Trophoblast cell (in vitro differentiated cells and primary cell): ENCODE data around the gene CETP.
"Not testable (repeated sequence)": the region's sequence is repeated elsewhere in the genome, so short reads cannot be mapped to it uniquely, and the experiment has no call there.

Experiments used
- DNase-seq, 2 donors: peaks; one replicate each; pipeline ENCODE4 v3.0.0-alpha.2; 2016
- H2AFZ ChIP-seq: 2 replicates; pipeline ENCODE4 v1.6.1; 2013; ENCODE audit warnings: low read length, moderate library complexity, mild to moderate bottlenecking; ENCODE audit not compliant: insufficient read depth, poor library complexity
- H2AK5ac ChIP-seq: 2 replicates; pipeline ENCODE4 v1.6.1; 2013; ENCODE audit warnings: mild to moderate bottlenecking, low read length
- H2BK120ac ChIP-seq: 2 replicates; pipeline ENCODE4 v1.6.1; 2013; ENCODE audit warnings: low read length, mild to moderate bottlenecking, moderate library complexity; ENCODE audit not compliant: insufficient read depth, poor library complexity
- H2BK12ac ChIP-seq: 2 replicates; pipeline ENCODE4 v1.6.1; 2013; ENCODE audit warnings: mild to moderate bottlenecking, low read length, moderate library complexity
- H2BK5ac ChIP-seq: 2 replicates; pipeline ENCODE4 v1.6.1; 2013; ENCODE audit warnings: low read length, low read depth, moderate library complexity, mild to moderate bottlenecking; ENCODE audit not compliant: poor library complexity
- H3K14ac ChIP-seq: 2 replicates; pipeline ENCODE4 v1.6.1; 2013; ENCODE audit warnings: mild to moderate bottlenecking, low read length
- H3K18ac ChIP-seq: 2 replicates; pipeline ENCODE4 v1.6.1; 2013; ENCODE audit warnings: mild to moderate bottlenecking, low read length
- H3K23ac ChIP-seq: 2 replicates; pipeline ENCODE4 v1.6.1; 2013; ENCODE audit warnings: low read length
- H3K27ac ChIP-seq: 2 replicates; pipeline ENCODE4 v1.5.1; 2013; ENCODE audit warnings: low read depth, mild to moderate bottlenecking, inconsistent platforms, low read length, moderate library complexity
- H3K27me3 ChIP-seq: 2 replicates; pipeline ENCODE4 v1.6.1; 2013; ENCODE audit warnings: inconsistent platforms, mild to moderate bottlenecking, low read length, moderate library complexity; ENCODE audit not compliant: insufficient read depth
- H3K36me3 ChIP-seq, 2 experiments: 1 replicate in 1 of 2; 2 replicates in 1 of 2; pipeline ENCODE4 v1.6.1; 2013; ENCODE audit warnings: low read length in 2 of 2, mild to moderate bottlenecking in 2 of 2, moderate library complexity in 1 of 2; ENCODE audit not compliant: insufficient read depth in 2 of 2, control insufficient read depth in 1 of 2
- H3K4ac ChIP-seq: 2 replicates; pipeline ENCODE4 v1.6.1; 2013; ENCODE audit warnings: low read depth, mild to moderate bottlenecking, low read length, moderate library complexity
- H3K4me1 ChIP-seq, 2 experiments: 1 replicate in 1 of 2; 2 replicates in 1 of 2; pipeline ENCODE4 v1.6.1; 2013; ENCODE audit warnings: low read length in 2 of 2, mild to moderate bottlenecking in 2 of 2, moderate library complexity in 1 of 2; ENCODE audit not compliant: insufficient read depth in 2 of 2, control insufficient read depth in 1 of 2
- H3K4me2 ChIP-seq: 2 replicates; pipeline ENCODE4 v1.6.1; 2013; ENCODE audit warnings: inconsistent platforms, mild to moderate bottlenecking, low read length, moderate library complexity
- H3K4me3 ChIP-seq: 2 replicates; pipeline ENCODE4 v1.5.1; 2013; ENCODE audit warnings: mild to moderate bottlenecking, low read depth, low read length, inconsistent platforms
- H3K79me1 ChIP-seq: one replicate; pipeline ENCODE4 v1.6.1; 2013; ENCODE audit warnings: low read length
- H3K79me2 ChIP-seq: 2 replicates; pipeline ENCODE4 v1.6.1; 2013; ENCODE audit warnings: low read length, mild to moderate bottlenecking; ENCODE audit not compliant: control insufficient read depth, insufficient read depth, poor library complexity
- H3K9ac ChIP-seq: 2 replicates; pipeline ENCODE4 v1.6.1; 2013; ENCODE audit warnings: mild to moderate bottlenecking, low read length
- H3K9me3 ChIP-seq: 2 replicates; pipeline ENCODE4 v1.6.1; 2013; ENCODE audit warnings: low read depth, mild to moderate bottlenecking, control low read depth, inconsistent platforms, low read length; ENCODE audit not compliant: insufficient read depth
- H4K12ac ChIP-seq: 2 replicates; pipeline ENCODE4 v1.6.1; 2013; ENCODE audit warnings: low read depth, mild to moderate bottlenecking, low read length, moderate library complexity
- H4K8ac ChIP-seq: 2 replicates; pipeline ENCODE4 v1.6.1; 2013; ENCODE audit warnings: low read depth, mild to moderate bottlenecking, low read length, moderate library complexity
- H4K91ac ChIP-seq: one replicate; pipeline ENCODE4 v1.6.1; 2013; ENCODE audit warnings: low read depth, mild to moderate bottlenecking, low read length, moderate library complexity
- WGBS: extraction: QIAGEN DNeasy Blood & Tissue Kit; methylation state at CpG from one replicate; pipeline ENCODE4 v1.1.7; 2013; ENCODE audit warnings: missing lambda C conversion rate; ENCODE audit not compliant: insufficient read length, insufficient coverage; ENCODE audit errors: extremely low coverage; 5-methylcytosine and 5-hydroxymethylcytosine counted together

Gene CETP

GRCh38 chr16:56973294-56973689 lies 11.5 kb downstream of the CETP start:
- Histone ChIP-seq H3K79me2 (no peaks in the 10 kb centered on the region), H3K27ac (no peak overlapping the region), H3K36me3 (no peaks in the 10 kb centered on the region), H2AK5ac (no peak overlapping the region), H3K14ac (no peak overlapping the region), H3K9ac (no peak overlapping the region), H3K23ac (no peak overlapping the region), H3K9me3 (peaks cover 8% of the 10 kb centered on the region), H4K12ac (no peak overlapping the region), H2BK120ac (no peak overlapping the region), H3K4ac (no peak overlapping the region), H3K27me3 (no peaks in the 10 kb centered on the region), H2BK5ac (no peak overlapping the region), H3K4me2 (no peak overlapping the region), H3K79me1 (no peaks in the 10 kb centered on the region), H4K91ac (no peak overlapping the region), H4K8ac (no peak overlapping the region), H2BK12ac (no peak overlapping the region), H3K4me1 (no peaks in the 10 kb centered on the region), H2AFZ (no peak overlapping the region), H3K18ac (no peak overlapping the region), H3K4me3 (no peak overlapping the region)
- no peak for DNase-seq
- whole genome bisulfite sequencing = no CpG with 5 or more reads among the region's 9 CpGs

DNA sequence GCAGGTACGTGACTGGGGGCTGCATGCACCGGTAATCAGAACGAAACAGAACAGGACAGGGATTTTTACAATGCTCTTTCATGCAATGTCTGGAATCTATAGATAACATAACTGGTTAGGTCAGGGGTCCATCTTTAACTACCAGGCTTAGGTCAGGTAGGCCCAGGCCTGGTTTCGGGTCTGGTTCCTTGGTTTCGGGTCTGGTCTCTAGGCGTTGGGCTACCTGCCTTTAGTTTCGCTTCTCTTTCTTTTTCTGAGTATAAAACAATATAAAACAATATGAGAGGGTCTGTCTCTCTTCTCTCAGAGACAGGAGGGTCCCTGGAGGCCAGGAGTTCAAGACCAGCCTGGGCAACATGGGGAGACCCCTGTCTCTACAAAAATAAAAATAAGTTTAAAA lies 12.1 kb downstream of the CETP start:
- not testable (repeated sequence) for H4K91ac ChIP-seq, H2BK5ac ChIP-seq, H2AFZ ChIP-seq, H3K36me3 ChIP-seq, H3K18ac ChIP-seq, H3K9me3 ChIP-seq, H3K79me1 ChIP-seq, H2BK120ac ChIP-seq, H4K8ac ChIP-seq, H2BK12ac ChIP-seq, H3K4ac ChIP-seq, H3K27me3 ChIP-seq, DNase-seq, H3K4me2 ChIP-seq, H3K4me1 ChIP-seq, H4K12ac ChIP-seq, H3K4me3 ChIP-seq, H2AK5ac ChIP-seq, H3K9ac ChIP-seq, H3K27ac ChIP-seq, H3K14ac ChIP-seq, H3K79me2 ChIP-seq, H3K23ac ChIP-seq
- WGBS = no CpG with 5 or more reads among the region's 7 CpGs

GRCh38 chr16:56974549-56975300 lies 13.0 kb downstream of the CETP start:
- H4K12ac ChIP-seq = no peak overlapping the region
- no peak overlapping the region for H3K14ac ChIP-seq
- no peak overlapping the region for H3K23ac ChIP-seq
- H3K4me1 ChIP-seq = no peaks in the 10 kb centered on the region
- no peaks in the 10 kb centered on the region for H3K79me2 ChIP-seq
- no CpG with 5 or more reads among the region's 9 CpGs for WGBS
- H3K27ac ChIP-seq = no peak overlapping the region
- no peak overlapping the region for H4K91ac ChIP-seq
- DNase-seq = no peak
- no peaks in the 10 kb centered on the region for H3K79me1 ChIP-seq
- H2BK5ac ChIP-seq = no peak overlapping the region
- no peak overlapping the region for H2BK12ac ChIP-seq
- no peak overlapping the region for H2BK120ac ChIP-seq
- no peak overlapping the region for H3K9ac ChIP-seq
- no peak overlapping the region for H3K4ac ChIP-seq
- no peaks in the 10 kb centered on the region for H3K27me3 ChIP-seq
- H2AK5ac ChIP-seq = no peak overlapping the region
- no peak overlapping the region for H3K4me3 ChIP-seq
- peaks cover 8% of the 10 kb centered on the region for H3K9me3 ChIP-seq
- H3K4me2 ChIP-seq = no peak overlapping the region
- H2AFZ ChIP-seq = no peak overlapping the region
- H4K8ac ChIP-seq = no peak overlapping the region
- H3K36me3 ChIP-seq = no peaks in the 10 kb centered on the region
- no peak overlapping the region for H3K18ac ChIP-seq

DNA sequence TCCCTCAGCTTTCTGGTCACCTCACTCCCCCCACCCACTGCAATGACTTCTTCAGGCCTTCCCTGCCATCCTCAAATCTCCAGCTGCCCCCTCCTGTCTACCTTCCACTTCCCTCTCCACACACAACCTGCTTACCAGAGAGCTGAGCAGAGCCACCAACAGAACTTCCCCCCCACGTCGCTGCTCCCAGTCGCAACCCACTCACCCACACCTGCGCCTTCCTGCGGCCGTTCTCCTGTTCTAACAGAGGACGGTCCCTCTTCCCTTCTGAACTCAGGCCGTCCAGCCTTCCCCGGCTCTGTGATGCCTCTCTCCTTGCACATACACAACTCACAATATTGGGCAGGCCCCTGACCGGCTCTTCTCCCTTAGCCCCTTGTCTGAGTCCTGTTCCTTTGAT lies 14.0 kb downstream of the CETP start:
- Histone ChIP-seq H2AK5ac (no peak overlapping the region), H4K12ac (no peak overlapping the region), H3K4me3 (no peak overlapping the region), H3K79me1 (no peaks in the 10 kb centered on the region), H4K91ac (no peak overlapping the region), H2AFZ (no peak overlapping the region), H3K79me2 (no peaks in the 10 kb centered on the region), H2BK12ac (no peak overlapping the region), H3K9ac (no peak overlapping the region), H3K27ac (no peak overlapping the region), H3K27me3 (no peaks in the 10 kb centered on the region), H3K9me3 (peaks cover 7% of the 10 kb centered on the region), H3K18ac (no peak overlapping the region), H3K4me1 (no peaks in the 10 kb centered on the region), H3K23ac (no peak overlapping the region), H3K14ac (no peak overlapping the region), H3K4ac (no peak overlapping the region), H3K36me3 (no peaks in the 10 kb centered on the region), H4K8ac (no peak overlapping the region), H2BK120ac (no peak overlapping the region), H2BK5ac (no peak overlapping the region), H3K4me2 (no peak overlapping the region)
- WGBS = no CpG with 5 or more reads among the region's 10 CpGs
- no peak for DNase-seq
